Transverse colon (tissue), 4 donors: ENCODE results near the gene COPZ2. TPM values are rescaled to one million over a fixed set of nuclear protein-coding genes. Genes with fewer than 3 reads are reported as not detected.
A peak's percentile ranks its signal among the peaks of the same experiment; 100 is the strongest.

Experiments
- DNase-seq: peaks from one replicate; pipeline ENCODE4 v3.0.0-alpha.2; 2019
- H3K27ac ChIP-seq, 4 donors: fragments of 200-600 bp; sonication (generic); 2 replicates each; pipeline ENCODE4 v1.5.1; 2016 to 2018; ENCODE audit warnings: inconsistent platforms in 4 of 4
- H3K27me3 ChIP-seq: fragments of 200-600 bp; sonication (generic); 2 replicates; pipeline ENCODE4 v1.5.1; 2017; ENCODE audit warnings: inconsistent platforms
- H3K36me3 ChIP-seq, 4 donors: fragments of 200-600 bp; sonication (generic); 2 replicates each; pipeline ENCODE4 v1.5.1; 2017 to 2019; ENCODE audit warnings: inconsistent platforms in 4 of 4
- H3K4me1 ChIP-seq, 4 donors: fragments of 200-600 bp; sonication (generic); 2 replicates each; pipeline ENCODE4 v1.5.1; 2017 to 2020; ENCODE audit warnings: inconsistent platforms in 4 of 4
- H3K4me3 ChIP-seq, 4 donors: fragments of 200-600 bp; sonication (generic); 1 replicate in 1 of 4; 2 replicates in 3 of 4; pipeline versions ENCODE4 v1.5.1 to v1.6.1; 2017 to 2019; ENCODE audit warnings: inconsistent platforms in 4 of 4
- H3K9me3 ChIP-seq, 2 donors: fragments of 200-600 bp; sonication (generic); 2 replicates each; pipeline ENCODE4 v1.5.1; 2017 to 2019; ENCODE audit warnings: inconsistent platforms in 2 of 2
- EP300 ChIP-seq: sonication (generic); formaldehyde crosslinking; IDR thresholded peaks from one replicate; pipeline ENCODE4 v1.6.1; 2017; ENCODE audit warnings: antibody characterized with exemption, low read depth
- POLR2A ChIP-seq: fragments of 450-650 bp; IDR thresholded peaks from one replicate; pipeline ENCODE4 v1.6.1; 2016; ENCODE audit warnings: antibody characterized with exemption, mild to moderate bottlenecking, moderate library complexity
- POLR2AphosphoS5 ChIP-seq, 3 donors: sonication (generic); formaldehyde crosslinking; IDR thresholded peaks; one replicate each; pipeline ENCODE4 v1.6.1; 2016; ENCODE audit warnings: antibody characterized with exemption in 3 of 3
- WGBS, 2 donors: methylation state at CpG; one replicate each; pipeline ENCODE4 v1.1.5; 2018; ENCODE audit warnings: low coverage in 1 of 2; 5-methylcytosine and 5-hydroxymethylcytosine counted together
- in situ Hi-C, 4 donors: fragments of 200-750 bp; cut with MboI; loops; one replicate each; pipeline versions ENCODE4 v1.15.0 to v1.15.1; 2017; ENCODE audit warnings: low sequenced_read_pairs in 3 of 4, low pct_ligation_motif_present in 1 of 4, low pct_unique_long_range_greater_than_20kb in 1 of 4
- intact Hi-C: fragments of 100-400 bp; cut with DNase I; formaldehyde crosslinking; loops from one replicate; pipeline ENCODE4 v1.15.1; 2023; ENCODE audit warnings: low total_unique reads
- small RNA-seq, 4 donors: library from RNA; depleted of rRNA; stranded (forward); fragments of <200 nt; gene quantifications; one replicate each; pipeline ENCODE3, GENCODE V24; 2016
- total RNA-seq, 4 donors: library from RNA; depleted of rRNA; stranded (reverse); fragments of >200 nt; gene quantifications; one replicate each; pipeline ENCODE4 v1.1.0, GENCODE V29; 2016
- TF ChIP-seq, protein P1 (sequence below), 5 experiments: fragments of 200-600 bp in 3 of 5; fragments of 450-650 bp in 2 of 5; sonication (generic) in 3 of 5; IDR thresholded peaks; 1 replicate in 2 of 5; 2 replicates in 3 of 5; pipeline ENCODE4 v1.5.1; 2016 to 2017; ENCODE audit warnings: antibody characterized with exemption in 5 of 5, inconsistent platforms in 3 of 5, mild to moderate bottlenecking in 2 of 5, moderate library complexity in 1 of 5

COPZ2 gene
- total RNA-seq, 4 donors from 2014 or later: 6.0 to 11.2 (median 8.3) TPM

DNA sequence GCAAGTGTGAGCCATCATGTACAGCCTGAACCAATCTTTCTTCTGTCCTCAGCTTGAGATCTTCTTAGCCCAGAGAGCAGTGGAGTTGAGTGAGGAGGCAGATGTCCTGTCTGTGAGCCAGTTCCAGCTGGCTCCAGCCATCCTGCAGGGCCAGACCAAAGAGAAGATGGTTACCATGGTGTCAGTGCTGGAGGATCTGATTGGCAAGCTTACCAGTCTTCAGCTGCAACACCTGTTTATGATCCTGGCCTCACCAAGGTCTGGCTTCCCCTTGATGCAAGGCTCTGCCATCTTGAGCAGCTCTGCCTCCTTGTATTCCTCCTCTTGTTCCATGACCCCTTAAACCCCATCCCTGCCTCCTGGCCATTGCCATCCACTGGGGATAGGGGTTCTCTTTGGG is 57.1 kb downstream of the COPZ2 start:
- H3K36me3 ChIP-seq: peaks cover 0 to 27% (median 11%) of the 10 kb centered on the region in 4 donors

DNA sequence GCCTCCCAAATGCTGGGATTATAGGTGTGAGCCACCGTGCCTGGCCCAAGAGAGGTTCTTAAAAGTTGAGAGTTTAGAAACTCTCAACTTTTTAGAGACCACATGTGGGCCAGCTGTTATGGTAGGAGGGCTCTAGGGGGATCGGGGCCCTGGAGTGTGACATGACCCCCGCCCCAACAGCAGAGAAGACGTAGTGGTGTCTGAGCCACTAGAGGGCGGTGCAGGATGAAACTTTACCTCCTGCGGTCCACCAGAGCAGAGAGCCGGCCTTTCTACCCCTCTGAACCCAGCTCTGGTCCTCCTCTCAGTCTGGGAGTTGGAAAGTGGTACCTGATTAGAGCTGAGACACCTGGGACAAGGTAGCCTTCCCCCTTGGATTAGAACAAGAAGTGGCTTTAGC is 59.3 kb downstream of the COPZ2 start:
- in situ Hi-C loops: no loop called here

More for the DNA sequence above, 57.1 kb downstream of the COPZ2 start:
- no peaks in the 10 kb centered on the region for H3K27me3 ChIP-seq
- no peaks in the 10 kb centered on the region for H3K9me3 ChIP-seq
- DNase-seq: no peak
- intact Hi-C loops: no loop called here
- no peak overlapping the region for H3K4me3 ChIP-seq
- TF ChIP-seq POLR2A (no peak), EP300 (no peak), POLR2AphosphoS5 (IDR thresholded peaks at IDR 0.05) (no peak)
- TF ChIP-seq, protein P1, sequence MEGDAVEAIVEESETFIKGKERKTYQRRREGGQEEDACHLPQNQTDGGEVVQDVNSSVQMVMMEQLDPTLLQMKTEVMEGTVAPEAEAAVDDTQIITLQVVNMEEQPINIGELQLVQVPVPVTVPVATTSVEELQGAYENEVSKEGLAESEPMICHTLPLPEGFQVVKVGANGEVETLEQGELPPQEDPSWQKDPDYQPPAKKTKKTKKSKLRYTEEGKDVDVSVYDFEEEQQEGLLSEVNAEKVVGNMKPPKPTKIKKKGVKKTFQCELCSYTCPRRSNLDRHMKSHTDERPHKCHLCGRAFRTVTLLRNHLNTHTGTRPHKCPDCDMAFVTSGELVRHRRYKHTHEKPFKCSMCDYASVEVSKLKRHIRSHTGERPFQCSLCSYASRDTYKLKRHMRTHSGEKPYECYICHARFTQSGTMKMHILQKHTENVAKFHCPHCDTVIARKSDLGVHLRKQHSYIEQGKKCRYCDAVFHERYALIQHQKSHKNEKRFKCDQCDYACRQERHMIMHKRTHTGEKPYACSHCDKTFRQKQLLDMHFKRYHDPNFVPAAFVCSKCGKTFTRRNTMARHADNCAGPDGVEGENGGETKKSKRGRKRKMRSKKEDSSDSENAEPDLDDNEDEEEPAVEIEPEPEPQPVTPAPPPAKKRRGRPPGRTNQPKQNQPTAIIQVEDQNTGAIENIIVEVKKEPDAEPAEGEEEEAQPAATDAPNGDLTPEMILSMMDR (IDR thresholded peaks at IDR 0.05): no peak
- H3K27ac ChIP-seq: no peak overlapping the region
- in situ Hi-C loops: no loop called here
- no peaks in the 10 kb centered on the region for H3K4me1 ChIP-seq

More for the DNA sequence above, 59.3 kb downstream of the COPZ2 start:
- TF ChIP-seq, protein P1 (IDR thresholded peaks at IDR 0.05): peak; percentile 56 to 69 (median 62)
- TF ChIP-seq POLR2AphosphoS5 (IDR thresholded peaks at IDR 0.05): no peak
- Histone ChIP-seq H3K27ac (no peak overlapping the region), H3K4me1 (no peaks in the 10 kb centered on the region), H3K27me3 (no peaks in the 10 kb centered on the region), H3K4me3 (no peak overlapping the region), H3K9me3 (no peaks in the 10 kb centered on the region), H3K36me3 (peaks cover 0 to 39% (median 16%) of the 10 kb centered on the region in 4 donors)
- 17% methylated on average over 7 of the region's 7 CpGs; no CpG with 5 or more reads in 1 of the 2 donors for WGBS, 2 donors
- peak; percentile 50 for DNase-seq
- intact Hi-C loops: no loop called here

Small RNA genes lying within 50 kb of the gene (small RNA-seq; reads per million reads assigned to genes)
- gene AC004477.2 (0 reads per million in 4 donors), gene MIR152 (83.7 to 270 (median 208) reads per million in 4 donors)

Other genes with a start within 250 kb of the COPZ2 start
- gene OSBPL7, start 216.0 kb downstream of the COPZ2 start, total RNA-seq: 100 to 1,000 TPM in 1 of 4 donors, 10 to 100 TPM in 3; 53.5 to 148 (median 75.0) TPM
- gene MRPL10, start 206.3 kb downstream of the COPZ2 start, total RNA-seq: 10 to 100 TPM; 12.9 to 41.8 (median 32.0) TPM
- under 1 TPM in 2 of 4 donors, not detected in 2; 0.48 to 0.80 TPM for gene LRRC46, start 206.1 kb downstream of the COPZ2 start, total RNA-seq
- 100 to 1,000 TPM in 2 of 4 donors, 10 to 100 TPM in 2; 37.8 to 164 (median 89.7) TPM for gene SCRN2, start 196.5 kb downstream of the COPZ2 start, total RNA-seq
- gene SP6, start 186.6 kb downstream of the COPZ2 start, total RNA-seq: 1 to 10 TPM in 3 of 4 donors, under 1 TPM in 1; 0.40 to 5.9 (median 4.9) TPM
- 10 to 100 TPM in 3 of 4 donors, 1 to 10 TPM in 1; 8.3 to 22.1 (median 17.4) TPM for gene SP2, start 141.6 kb downstream of the COPZ2 start, total RNA-seq
- 10 to 100 TPM in 3 of 4 donors, 1 to 10 TPM in 1; 7.4 to 83.8 (median 31.6) TPM for gene PNPO, start 96.2 kb downstream of the COPZ2 start, total RNA-seq
- gene PRR15L, start 79.9 kb downstream of the COPZ2 start, total RNA-seq: 100 to 1,000 TPM; 111 to 230 (median 182) TPM
- gene CDK5RAP3, start 66.7 kb downstream of the COPZ2 start, total RNA-seq: 100 to 1,000 TPM; 159 to 540 (median 296) TPM
- gene NFE2L1, start 10.6 kb upstream of the COPZ2 start, total RNA-seq: 100 to 1,000 TPM; 173 to 242 (median 211) TPM
- gene CBX1, start 63.7 kb upstream of the COPZ2 start, total RNA-seq: 10 to 100 TPM in 2 of 4 donors, 1 to 10 TPM in 2; 3.7 to 28.3 (median 12.8) TPM
- 10 to 100 TPM in 3 of 4 donors, 1 to 10 TPM in 1; 2.0 to 24.3 (median 14.1) TPM for gene SNX11, start 70.0 kb upstream of the COPZ2 start, total RNA-seq